HEK293T (cell line): ENCODE measurements around the gene SLC22A12.

ENCODE experiments used
- CTCF ChIA-PET: fragments of 350-600 bp; formaldehyde crosslinking; extraction: SDS; loops from one replicate; lab custom pipeline; 2021; ENCODE audit warnings: antibody characterized with exemption, inconsistent platforms; lab: Yijun Ruan, JAX
- POLR2A ChIA-PET: fragments of 350-600 bp; formaldehyde crosslinking; extraction: SDS; loops from one replicate; lab custom pipeline; 2020; ENCODE audit warnings: antibody characterized with exemption, inconsistent platforms; lab: Yijun Ruan, JAX
- DNase-seq: peaks from one replicate; pipeline ENCODE4 v3.0.0; 2012; ENCODE audit warnings: mixed read lengths; ENCODE audit errors: extremely low spot score
- ARNT ChIP-seq: fragments of 450-650 bp; IDR thresholded peaks from 2 replicates; pipeline ENCODE4 v1.6.1; 2017; ENCODE audit warnings: mild to moderate bottlenecking
- BHLHE40 ChIP-seq: fragments of 450-650 bp; IDR thresholded peaks from 2 replicates; pipeline ENCODE4 v1.6.1; 2016; ENCODE audit warnings: mild to moderate bottlenecking, moderate library complexity, borderline replicate concordance
- CTBP1 ChIP-seq: fragments of 450-650 bp; IDR thresholded peaks from 2 replicates; pipeline ENCODE4 v1.6.1; 2016; ENCODE audit warnings: borderline replicate concordance
- ELF4 ChIP-seq: fragments of 450-650 bp; IDR thresholded peaks from 2 replicates; pipeline ENCODE4 v1.6.1; 2017; ENCODE audit warnings: antibody characterized with exemption
- FOXA1 ChIP-seq: fragments of 450-650 bp; IDR thresholded peaks from 2 replicates; pipeline ENCODE4 v1.6.1; 2016; ENCODE audit warnings: mild to moderate bottlenecking
- FOXK2 ChIP-seq: fragments of 450-650 bp; IDR thresholded peaks from 2 replicates; pipeline ENCODE4 v1.6.1; 2016; ENCODE audit warnings: mild to moderate bottlenecking
- FOXM1 ChIP-seq: fragments of 450-650 bp; IDR thresholded peaks from 2 replicates; pipeline ENCODE4 v1.6.1; 2017; ENCODE audit warnings: mild to moderate bottlenecking, borderline replicate concordance
- HDGF ChIP-seq: fragments of 450-650 bp; IDR thresholded peaks from 2 replicates; pipeline ENCODE4 v1.6.1; 2017; ENCODE audit warnings: antibody characterized with exemption, borderline replicate concordance
- L3MBTL2 ChIP-seq: fragments of 450-650 bp; conservative IDR thresholded peaks from 2 replicates; pipeline ENCODE4 v1.6.1; 2016; ENCODE audit warnings: mild to moderate bottlenecking
- LEF1 ChIP-seq: fragments of 450-650 bp; IDR thresholded peaks from 2 replicates; pipeline ENCODE4 v1.6.1; 2017; ENCODE audit warnings: mild to moderate bottlenecking, borderline replicate concordance
- NFRKB ChIP-seq: fragments of 450-650 bp; IDR thresholded peaks from 2 replicates; pipeline ENCODE4 v1.6.1; 2016; ENCODE audit warnings: mild to moderate bottlenecking, moderate library complexity
- SP1 ChIP-seq: fragments of 450-650 bp; IDR thresholded peaks from 2 replicates; pipeline ENCODE4 v1.6.1; 2017
- SUZ12 ChIP-seq: fragments of 450-650 bp; IDR thresholded peaks from 2 replicates; pipeline ENCODE4 v1.6.1; 2016; ENCODE audit warnings: mild to moderate bottlenecking
- TARDBP ChIP-seq: fragments of 450-650 bp; IDR thresholded peaks from 2 replicates; pipeline ENCODE4 v1.6.1; 2016
- ZNF384 ChIP-seq: fragments of 450-650 bp; IDR thresholded peaks from 2 replicates; pipeline ENCODE4 v1.6.1; 2016
- TF ChIP-seq, protein P1 (sequence below): fragments of 450-650 bp; IDR thresholded peaks from 2 replicates; pipeline ENCODE4 v1.6.1; 2016

The SLC22A12 gene

DNA sequence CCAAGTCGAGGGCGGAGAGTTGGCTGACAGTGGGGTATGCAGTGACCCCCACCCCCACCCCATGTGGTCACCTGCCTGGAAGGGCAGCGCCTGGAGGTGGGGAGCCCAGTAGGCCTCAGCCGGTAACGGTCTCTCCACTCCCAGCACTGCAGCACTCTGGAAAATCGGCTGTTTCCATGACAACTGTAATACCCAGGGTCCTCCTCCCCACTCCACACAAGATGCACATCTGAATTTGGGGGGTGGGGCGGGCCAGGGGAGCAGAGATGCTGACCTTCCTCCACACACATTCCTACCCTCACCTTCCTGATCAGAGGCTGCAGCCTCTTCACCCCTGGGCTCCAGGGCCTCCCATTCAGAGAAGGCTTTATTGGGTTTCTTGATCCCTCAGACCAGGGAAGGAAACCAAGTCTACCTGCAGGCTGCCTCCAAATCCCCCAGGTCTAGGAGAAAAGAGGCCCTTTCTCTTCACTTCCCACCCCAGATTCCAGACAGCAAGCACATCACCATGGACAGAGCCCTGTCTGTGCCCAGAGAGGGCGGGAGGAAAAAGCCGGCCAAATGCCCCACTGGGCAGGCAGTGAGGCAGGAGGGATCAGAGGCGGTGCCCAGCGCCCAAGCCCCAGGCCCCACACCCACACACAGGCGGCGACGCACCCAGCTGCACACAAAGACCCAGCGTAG, 46.5 kb downstream of the SLC22A12 start:
- CTCF ChIA-PET, result no interaction called here
- POLR2A ChIA-PET, result no interaction called here

DNA sequence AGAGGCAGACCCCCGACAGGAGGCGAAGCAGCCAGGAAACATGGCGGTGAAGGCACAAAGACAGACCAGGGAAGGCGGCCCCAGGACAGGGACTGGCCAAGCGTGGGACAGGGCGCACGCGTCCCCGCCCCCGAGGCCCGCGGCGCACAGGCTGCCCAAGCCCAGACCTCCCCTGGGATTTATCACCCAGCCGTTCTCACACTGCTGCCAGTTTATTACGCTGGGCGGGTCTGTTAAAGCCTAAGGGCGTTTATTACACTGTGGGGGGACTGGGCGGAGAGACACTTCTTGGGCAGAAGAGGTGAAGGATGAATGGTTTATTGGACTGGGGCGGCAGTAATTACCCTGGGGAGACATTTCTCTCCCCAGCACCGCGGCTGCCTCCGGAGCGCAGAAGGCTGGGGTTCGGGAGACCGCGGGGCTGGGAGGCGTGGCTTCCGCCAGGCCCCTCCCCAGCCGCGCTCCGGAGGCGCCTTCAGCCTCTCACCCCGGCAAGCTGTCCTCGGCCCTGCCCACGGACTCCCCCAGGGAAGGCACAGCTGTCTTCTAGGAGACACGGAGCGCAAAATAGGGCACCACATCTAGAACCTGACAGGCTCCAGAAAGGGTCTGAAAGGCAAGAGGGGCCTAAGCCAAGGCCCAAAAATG, 47.1 kb downstream of the SLC22A12 start:
- ChIA-PET POLR2A (no interaction called here), CTCF (no interaction called here)
- no peak for DNase-seq
- no peak for TF ChIP-seq FOXA1
- no peak for TF ChIP-seq L3MBTL2
- no peak for TF ChIP-seq ZNF384

More for the DNA sequence above, 46.5 kb downstream of the SLC22A12 start:
- TF ChIP-seq CTBP1, result no peak
- TF ChIP-seq NFRKB, result no peak
- no peak for TF ChIP-seq BHLHE40
- TF ChIP-seq, protein P1, sequence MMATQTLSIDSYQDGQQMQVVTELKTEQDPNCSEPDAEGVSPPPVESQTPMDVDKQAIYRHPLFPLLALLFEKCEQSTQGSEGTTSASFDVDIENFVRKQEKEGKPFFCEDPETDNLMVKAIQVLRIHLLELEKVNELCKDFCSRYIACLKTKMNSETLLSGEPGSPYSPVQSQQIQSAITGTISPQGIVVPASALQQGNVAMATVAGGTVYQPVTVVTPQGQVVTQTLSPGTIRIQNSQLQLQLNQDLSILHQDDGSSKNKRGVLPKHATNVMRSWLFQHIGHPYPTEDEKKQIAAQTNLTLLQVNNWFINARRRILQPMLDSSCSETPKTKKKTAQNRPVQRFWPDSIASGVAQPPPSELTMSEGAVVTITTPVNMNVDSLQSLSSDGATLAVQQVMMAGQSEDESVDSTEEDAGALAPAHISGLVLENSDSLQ, result no peak
- TF ChIP-seq SUZ12, result no peak
- no peak for TF ChIP-seq ARNT
- TF ChIP-seq HDGF, result no peak
- TF ChIP-seq FOXK2, result no peak
- TF ChIP-seq LEF1, result no peak
- TF ChIP-seq ZNF384, result no peak
- no peak for TF ChIP-seq TARDBP
- TF ChIP-seq ELF4, result no peak
- DNase-seq, result no peak

DNA sequence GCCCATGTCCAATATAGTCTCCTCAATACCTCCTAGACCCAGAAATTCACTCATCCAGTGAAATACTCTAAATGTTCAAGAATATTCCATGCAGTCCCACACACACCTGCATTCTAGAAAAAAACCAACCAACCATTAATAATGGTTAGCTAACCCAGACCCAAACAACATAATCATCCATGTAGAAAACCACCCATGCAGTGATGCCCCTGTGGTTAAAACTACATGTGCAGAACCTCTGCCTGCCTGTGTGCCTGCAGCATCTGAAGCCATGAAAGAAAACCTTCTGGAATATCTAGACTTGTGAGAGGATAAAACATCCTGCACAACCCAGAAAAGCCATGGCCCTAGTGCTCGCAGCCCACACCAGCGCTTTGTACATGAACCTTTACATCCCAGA, 47.8 kb downstream of the SLC22A12 start:
- TF ChIP-seq TARDBP, result no peak
- CTCF ChIA-PET, result no interaction called here
- no peak for DNase-seq
- POLR2A ChIA-PET, result no interaction called here

DNA sequence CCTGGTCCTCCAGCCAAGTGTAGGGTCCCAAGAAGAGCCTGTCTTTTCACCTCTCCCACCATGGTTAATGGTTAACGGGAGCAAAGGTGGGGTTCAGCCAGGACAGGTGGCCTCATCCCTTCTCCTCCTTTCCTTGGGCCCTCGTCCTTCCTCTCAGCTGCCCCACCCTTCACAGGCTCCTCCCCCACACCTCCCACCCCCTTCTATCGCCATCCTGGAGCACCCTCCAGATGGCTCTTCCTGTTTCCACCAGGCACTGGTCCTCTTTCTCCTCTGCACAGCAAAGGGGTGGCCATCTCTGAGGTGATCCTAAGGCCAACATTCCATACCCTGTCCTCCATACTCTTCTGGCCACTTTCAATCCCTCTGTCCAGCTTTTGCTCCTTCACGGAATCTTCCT, 48.9 kb downstream of the SLC22A12 start:
- no peak for TF ChIP-seq TARDBP
- TF ChIP-seq FOXM1, result no peak
- TF ChIP-seq FOXK2, result no peak
- no peak for TF ChIP-seq SP1
- no peak for TF ChIP-seq FOXA1
- TF ChIP-seq LEF1, result no peak
- TF ChIP-seq, protein P1, result no peak
- TF ChIP-seq ZNF384, result no peak
- ChIA-PET POLR2A (no interaction called here), CTCF (no interaction called here)
- no peak for DNase-seq

DNA sequence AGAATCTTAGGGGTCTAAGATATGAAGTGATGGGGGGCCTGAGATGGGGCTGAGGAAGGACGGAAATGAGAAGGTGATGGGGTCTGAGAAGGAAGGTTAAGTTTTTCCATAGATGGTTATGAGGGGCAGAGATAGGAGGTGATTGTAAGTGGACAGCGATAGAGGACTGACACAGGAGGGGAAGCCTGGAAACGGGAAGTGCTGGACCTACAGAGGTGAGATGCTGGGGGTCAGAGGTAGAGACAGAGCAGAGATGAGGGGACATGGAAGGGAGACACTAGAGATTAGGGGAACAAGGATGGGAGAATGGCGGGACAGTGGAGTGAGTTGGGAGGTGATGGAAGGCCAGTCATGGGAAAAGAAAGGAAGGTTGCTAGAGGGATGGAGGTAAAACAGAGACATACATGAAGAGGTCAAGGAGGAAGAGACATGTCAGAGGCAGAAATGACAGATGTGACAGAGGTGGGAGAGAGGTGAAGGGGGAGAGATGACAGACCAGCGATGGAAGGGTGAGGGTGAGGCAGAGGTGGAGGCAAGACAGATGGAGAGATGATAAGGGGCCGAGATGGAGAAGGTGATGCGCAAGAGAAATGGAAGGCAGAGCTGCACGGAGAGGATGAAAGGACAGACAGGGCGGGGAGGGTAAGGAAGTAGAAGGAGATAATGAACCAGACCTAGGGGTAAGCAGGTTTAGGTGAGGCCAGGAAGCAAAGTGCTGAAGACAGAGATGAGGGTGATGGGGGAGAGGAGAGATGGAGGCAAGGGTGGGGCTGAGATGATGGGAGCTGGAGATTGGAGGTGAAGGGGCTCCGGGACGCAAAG, 50.8 kb downstream of the SLC22A12 start:
- DNase-seq, result no peak
- TF ChIP-seq, protein P1, result no peak
- TF ChIP-seq FOXA1, result no peak
- TF ChIP-seq FOXM1, result no peak
- no peak for TF ChIP-seq HDGF
- TF ChIP-seq SUZ12, result no peak
- TF ChIP-seq CTBP1, result no peak
- TF ChIP-seq L3MBTL2, result no peak
- TF ChIP-seq SP1, result no peak
- TF ChIP-seq ZNF384, result no peak
- TF ChIP-seq TARDBP, result no peak
- ChIA-PET CTCF (interaction anchor here (1.0 to 1.3 kb wide), 2 partner anchors 9 to 11 kb away, joined by 3 to 5 read pairs; no protein-coding TSS in a partner anchor), POLR2A (no interaction called here)

DNA sequence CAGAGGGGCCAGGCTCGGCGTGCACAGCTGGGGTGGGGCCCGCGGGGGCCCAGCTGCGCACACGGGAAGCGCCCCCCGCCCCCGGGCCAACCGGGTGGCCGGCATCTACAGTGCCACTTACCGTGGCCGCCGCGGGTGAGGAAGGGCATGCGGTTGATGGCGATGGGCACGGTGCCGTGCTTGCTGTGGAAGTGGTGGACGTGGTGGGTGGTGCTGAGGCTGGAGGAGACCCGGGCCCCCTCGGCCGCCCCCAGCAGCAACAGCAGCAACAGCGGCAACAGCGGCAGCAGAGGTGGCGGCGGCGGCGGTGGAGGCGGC, 51.4 kb downstream of the SLC22A12 start:
- CTCF ChIA-PET, result interaction anchor here (1.0 to 1.3 kb wide), 2 partner anchors 9 to 11 kb away, joined by 3 to 5 read pairs; no protein-coding TSS in a partner anchor
- DNase-seq, result no peak
- TF ChIP-seq SP1 (no peak), TARDBP (no peak), FOXM1 (no peak), ARNT (no peak), SUZ12 (no peak), FOXA1 (no peak), ELF4 (no peak), NFRKB (no peak), FOXK2 (no peak), CTBP1 (no peak), LEF1 (no peak), HDGF (no peak), ZNF384 (no peak), BHLHE40 (no peak), L3MBTL2 (no peak)
- TF ChIP-seq, protein P1, result no peak
- POLR2A ChIA-PET, result no interaction called here
